Activated T-cell treated with anti-CD3 and anti-CD28 coated beads for 48 hours (primary cell): ENCODE results near the gene PRKAG1.
A peak's percentile ranks its signal among the peaks of the same experiment; 100 is the strongest.

ENCODE experiments used
- DNase-seq: peaks from one replicate; pipeline ENCODE4 v3.0.0-alpha.2; 2020; ENCODE audit warnings: low read depth

PRKAG1 gene

GRCh38 chr12:49031573-49032161 is 13.1 kb upstream of the PRKAG1 start:
- no peak for DNase-seq

GRCh38 chr12:49030714-49031572 is 12.4 kb upstream of the PRKAG1 start:
- DNase-seq, result no peak

- no peak for DNase-seq
Measured at GRCh38 chr12:49030119-49030518, 11.5 kb upstream of the PRKAG1 start.

- no peak for DNase-seq
Measured at GRCh38 chr12:49028666-49029275, 10.2 kb upstream of the PRKAG1 start.

- DNase-seq, result no peak
Measured at GRCh38 chr12:49027846-49028555, 9.4 kb upstream of the PRKAG1 start.

- no peak for DNase-seq
Measured at GRCh38 chr12:49026678-49027480, 8.3 kb upstream of the PRKAG1 start.

- no peak for DNase-seq
Measured at GRCh38 chr12:49026101-49026500, 7.5 kb upstream of the PRKAG1 start.

GRCh38 chr12:49025463-49025862 is 6.9 kb upstream of the PRKAG1 start:
- no peak for DNase-seq

- DNase-seq, result no peak
Measured at GRCh38 chr12:49024543-49024942, 6.0 kb upstream of the PRKAG1 start.

GRCh38 chr12:49023812-49024211 is 5.2 kb upstream of the PRKAG1 start:
- no peak for DNase-seq

- DNase-seq, result no peak
Measured at GRCh38 chr12:49022558-49023178, 4.1 kb upstream of the PRKAG1 start.

- no peak for DNase-seq
Measured at GRCh38 chr12:49021292-49021915, 2.8 kb upstream of the PRKAG1 start.

GRCh38 chr12:49020441-49020840 is 1.9 kb upstream of the PRKAG1 start:
- DNase-seq, result no peak

- DNase-seq, result no peak
Measured at GRCh38 chr12:49019443-49020324, 1.1 kb upstream of the PRKAG1 start.

GRCh38 chr12:49019120-49019430 is 499 bp upstream of the PRKAG1 start:
- DNase-seq, result no peak

GRCh38 chr12:49017891-49018260 is 700 bp downstream of the PRKAG1 start:
- peak; percentile 58 for DNase-seq

GRCh38 chr12:49015196-49015595 is 3.4 kb downstream of the PRKAG1 start:
- DNase-seq, result no peak

- DNase-seq, result no peak
Measured at GRCh38 chr12:49014547-49014946, 4.0 kb downstream of the PRKAG1 start.

GRCh38 chr12:49013428-49013827 is 5.1 kb downstream of the PRKAG1 start:
- DNase-seq, result no peak

- DNase-seq, result no peak
Measured at GRCh38 chr12:49012739-49013138, 5.8 kb downstream of the PRKAG1 start.
